Astrocyte (in vitro differentiated cells and primary cell): ENCODE data around the gene GJC1. TPM values are rescaled to one million over a fixed set of nuclear protein-coding genes. Genes with fewer than 3 reads are reported as not detected.
"Not testable (repeated sequence)": the region's sequence is repeated elsewhere in the genome, so short reads cannot be mapped to it uniquely, and the experiment has no call there.

ENCODE experiments used
- DNase-seq: peaks from one replicate; pipeline ENCODE4 v3.0.0-alpha.2; 2010; ENCODE audit warnings: low read depth
- FAIRE-seq: peaks from 2 replicates; lab custom pipeline; 2011; peaks lifted over from hg19 to GRCh38; lab: Jason Lieb, UNC
- H2AFZ ChIP-seq: 2 replicates; pipeline ENCODE4 v1.6.0; 2012; ENCODE audit warnings: low read depth, low read length, inconsistent platforms
- H3K27ac ChIP-seq: 2 replicates; pipeline ENCODE4 v1.5.1; 2011; ENCODE audit warnings: low read depth, low read length, inconsistent platforms
- H3K27me3 ChIP-seq: 2 replicates; pipeline ENCODE4 v1.6.0; 2011; ENCODE audit warnings: low read length, inconsistent platforms; ENCODE audit not compliant: insufficient read depth
- H3K36me3 ChIP-seq: 2 replicates; pipeline ENCODE4 v1.5.1; 2011; ENCODE audit warnings: low read length, inconsistent platforms; ENCODE audit not compliant: insufficient read depth
- H3K4me1 ChIP-seq: 2 replicates; pipeline ENCODE4 v1.5.1; 2011; ENCODE audit warnings: low read length, inconsistent platforms; ENCODE audit not compliant: insufficient read depth
- H3K4me2 ChIP-seq: 2 replicates; pipeline ENCODE4 v1.6.0; 2012; ENCODE audit warnings: low read length, inconsistent platforms
- H3K4me3 ChIP-seq: 2 replicates; pipeline ENCODE4 v1.5.1; 2011; ENCODE audit warnings: low read depth, mild to moderate bottlenecking, low read length, inconsistent platforms; ENCODE audit not compliant: insufficient read depth
- H3K79me2 ChIP-seq: 2 replicates; pipeline ENCODE4 v1.6.0; 2012; ENCODE audit warnings: mild to moderate bottlenecking, low read length, inconsistent platforms; ENCODE audit not compliant: insufficient read depth
- H3K9ac ChIP-seq: 2 replicates; pipeline ENCODE4 v1.6.0; 2012; ENCODE audit warnings: mild to moderate bottlenecking, low read length, inconsistent platforms
- H3K9me3 ChIP-seq: 2 replicates; pipeline ENCODE4 v1.5.1; 2012; ENCODE audit warnings: low read depth, mild to moderate bottlenecking, low read length, inconsistent platforms; ENCODE audit not compliant: insufficient read depth
- H4K20me1 ChIP-seq: 2 replicates; pipeline ENCODE4 v1.6.0; 2012; ENCODE audit warnings: low read length, inconsistent platforms; ENCODE audit not compliant: insufficient read depth
- H3K27ac Mint-ChIP-seq: one replicate; pipeline ENCODE4 v1.8.0; 2021; ENCODE audit warnings: mild to moderate bottlenecking, mixed read lengths; ENCODE audit not compliant: unreplicated experiment
- H3K27me3 Mint-ChIP-seq: one replicate; pipeline ENCODE4 v1.8.0; 2021; ENCODE audit warnings: low read depth, mixed read lengths; ENCODE audit not compliant: unreplicated experiment
- H3K36me3 Mint-ChIP-seq: one replicate; pipeline ENCODE4 v1.8.0; 2021; ENCODE audit warnings: low read depth, mixed read lengths; ENCODE audit not compliant: unreplicated experiment
- H3K4me1 Mint-ChIP-seq: one replicate; pipeline ENCODE4 v1.8.0; 2021; ENCODE audit warnings: low read depth, mixed read lengths; ENCODE audit not compliant: unreplicated experiment
- H3K4me3 Mint-ChIP-seq: one replicate; pipeline ENCODE4 v1.8.0; 2021; ENCODE audit warnings: mild to moderate bottlenecking, moderate library complexity, mixed read lengths; ENCODE audit not compliant: unreplicated experiment
- H3K9me3 Mint-ChIP-seq: one replicate; pipeline ENCODE4 v1.8.0; 2021; ENCODE audit warnings: mild to moderate bottlenecking, mixed read lengths; ENCODE audit not compliant: unreplicated experiment
- CTCF ChIP-seq: IDR thresholded peaks from 2 replicates; pipeline ENCODE4 v1.5.1; 2011; ENCODE audit warnings: low read depth, mild to moderate bottlenecking, inconsistent platforms, low read length, moderate library complexity; ENCODE audit not compliant: insufficient read depth
- EZH2 ChIP-seq: IDR thresholded peaks from 2 replicates; pipeline ENCODE4 v1.6.1; 2012; ENCODE audit warnings: mild to moderate bottlenecking, low read length, inconsistent platforms; ENCODE audit not compliant: insufficient read depth
- total RNA-seq: library from RNA; stranded (reverse); gene quantifications from 2 replicates; pipeline ENCODE4 v1.2.1, GENCODE V29; 2021

Gene GJC1
- total RNA-seq, 1 donor from 2014 or later: 38.4 TPM

GRCh38 chr17:44827863-44828262 lies 2.2 kb downstream of the GJC1 start:
- Histone ChIP-seq H3K9ac (peak overlapping the region; percentile 94), H3K79me2 (peaks cover 70% of the 10 kb centered on the region), H3K9me3 (no peaks in the 10 kb centered on the region), H3K4me3 (peak overlapping the region; percentile 97), H3K4me1 (peaks cover 12% of the 10 kb centered on the region), H3K27ac (peak overlapping the region; percentile 84), H3K27me3 (no peaks in the 10 kb centered on the region), H3K4me2 (peak overlapping the region; percentile 90), H2AFZ (no peak overlapping the region), H3K36me3 (no peaks in the 10 kb centered on the region), H4K20me1 (peaks cover 17% of the 10 kb centered on the region)
- Mint-ChIP-seq H3K4me1 (peaks cover 8% of the 10 kb centered on the region), H3K36me3 (no peaks in the 10 kb centered on the region), H3K4me3 (no peak overlapping the region), H3K27me3 (peaks cover 3% of the 10 kb centered on the region), H3K27ac (peak overlapping the region; percentile 47), H3K9me3 (no peaks in the 10 kb centered on the region)
- no peak for TF ChIP-seq CTCF
- no peak for TF ChIP-seq EZH2
- DNase-seq (no peak), FAIRE-seq (no peak)

GRCh38 chr17:44826123-44826790 lies 3.8 kb downstream of the GJC1 start:
- Histone ChIP-seq H4K20me1 (peaks cover 17% of the 10 kb centered on the region), H3K4me2 (no peak overlapping the region), H3K27ac (peak overlapping the region; percentile 15), H3K9me3 (no peaks in the 10 kb centered on the region), H3K4me1 (peaks cover 17% of the 10 kb centered on the region), H3K36me3 (no peaks in the 10 kb centered on the region), H3K4me3 (no peak overlapping the region), H3K79me2 (peaks cover 85% of the 10 kb centered on the region), H2AFZ (no peak overlapping the region), H3K9ac (no peak overlapping the region), H3K27me3 (no peaks in the 10 kb centered on the region)
- no peak overlapping the region for H3K27ac Mint-ChIP-seq
- TF ChIP-seq EZH2: no peak
- no peak for TF ChIP-seq CTCF
- no peaks in the 10 kb centered on the region for H3K27me3 Mint-ChIP-seq
- H3K4me1 Mint-ChIP-seq: peaks cover 7% of the 10 kb centered on the region
- DNase-seq (no peak), FAIRE-seq (no peak)
- no peak overlapping the region for H3K4me3 Mint-ChIP-seq
- H3K9me3 Mint-ChIP-seq: no peaks in the 10 kb centered on the region
- no peaks in the 10 kb centered on the region for H3K36me3 Mint-ChIP-seq

- H3K36me3 Mint-ChIP-seq, FAIRE-seq, DNase-seq, H3K36me3 ChIP-seq, H3K27me3 Mint-ChIP-seq, H3K27ac Mint-ChIP-seq, H3K4me2 ChIP-seq, H3K4me3 ChIP-seq, H3K4me3 Mint-ChIP-seq, H3K9me3 ChIP-seq, H3K27me3 ChIP-seq, H3K27ac ChIP-seq, H2AFZ ChIP-seq, H3K9ac ChIP-seq, H3K9me3 Mint-ChIP-seq: not testable (repeated sequence)
- Histone ChIP-seq H3K79me2 (peaks cover 89% of the 10 kb centered on the region), H4K20me1 (peaks cover 17% of the 10 kb centered on the region), H3K4me1 (peaks cover 26% of the 10 kb centered on the region)
- peaks cover 16% of the 10 kb centered on the region for H3K4me1 Mint-ChIP-seq
These were observed 4.9 kb downstream of the GJC1 start for GRCh38 chr17:44825236-44825635.
